ENCODE results near the gene COL5A3.

The COL5A3 gene

DNA sequence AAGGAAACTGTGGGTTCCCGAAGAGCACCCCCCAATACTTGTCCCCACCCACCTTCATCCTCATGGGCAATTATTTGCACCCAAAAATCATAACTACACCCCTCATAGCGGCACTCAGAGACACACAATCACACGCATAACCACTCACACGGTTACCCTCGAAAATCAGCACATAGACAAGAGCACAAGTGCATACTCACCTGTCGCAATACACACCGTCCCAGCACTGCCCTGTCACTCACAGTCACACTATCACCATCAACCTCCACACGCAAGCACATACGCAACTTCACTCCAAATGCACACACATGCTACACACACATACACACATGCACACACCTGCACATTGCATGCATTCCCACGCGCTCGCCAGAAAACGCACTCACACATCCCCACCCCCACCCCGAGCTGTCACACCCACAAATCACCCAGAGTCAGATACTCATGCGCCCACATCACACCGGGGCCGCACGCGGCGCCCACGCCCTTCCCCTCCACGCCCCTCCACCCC lies 535 bp downstream of the COL5A3 start:
- FAIRE-seq (no peak), DNase-seq (ENCODE audit: insufficient read length) (no peak)
- TF ChIP-seq POLR2A (IDR thresholded peaks at IDR 0.05; ENCODE audit: low read depth, low read length), result no peak
- TF ChIP-seq POLR2AphosphoS5 (IDR thresholded peaks at IDR 0.05; ENCODE audit: low read depth, low read length), result no peak
- no peak for TF ChIP-seq TAF1 (IDR thresholded peaks at IDR 0.05; ENCODE audit: borderline replicate concordance, low read depth, low read length)

DNA sequence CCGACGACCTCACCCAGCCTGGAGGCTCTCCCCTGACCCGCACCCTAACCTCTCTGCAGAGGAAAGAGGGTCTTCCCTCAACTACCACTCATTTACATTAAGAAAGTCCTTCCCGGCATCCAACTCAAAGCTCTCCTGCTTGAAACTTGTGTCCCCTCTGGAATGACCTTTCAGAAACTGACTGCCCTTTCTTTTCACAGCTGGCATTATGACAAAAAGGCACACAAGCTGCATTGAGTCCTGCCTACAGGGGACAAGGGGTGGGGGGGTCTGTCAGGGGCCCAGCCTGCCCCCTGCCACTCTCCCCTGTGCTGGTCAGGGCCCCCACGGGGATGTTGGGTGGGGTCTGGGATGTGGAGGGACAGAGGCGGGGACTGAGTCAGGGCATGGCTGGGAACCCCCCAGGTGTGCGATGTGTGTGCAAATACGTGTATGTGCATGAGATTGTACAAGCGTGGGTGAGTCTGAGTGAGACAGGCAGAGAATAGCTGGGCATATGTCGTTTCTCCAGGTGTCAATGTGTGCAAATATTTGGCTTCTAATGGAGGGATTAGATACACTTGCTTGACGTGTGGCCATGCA lies 2.0 kb downstream of the COL5A3 start:
- DNase-seq (ENCODE audit: insufficient read length) (no peak), FAIRE-seq (no peak)
- TF ChIP-seq TAF1 (IDR thresholded peaks at IDR 0.05; ENCODE audit: borderline replicate concordance, low read depth, low read length) (no peak), POLR2AphosphoS5 (IDR thresholded peaks at IDR 0.05; ENCODE audit: low read depth, low read length) (no peak), POLR2A (IDR thresholded peaks at IDR 0.05; ENCODE audit: low read depth, low read length) (no peak)

GRCh38 chr19:10007371-10008183 lies 2.7 kb downstream of the COL5A3 start:
- no peak for DNase-seq (ENCODE audit: insufficient read length)
- no peak for FAIRE-seq
- TF ChIP-seq POLR2A (IDR thresholded peaks at IDR 0.05; ENCODE audit: low read depth, low read length) (no peak), TAF1 (IDR thresholded peaks at IDR 0.05; ENCODE audit: borderline replicate concordance, low read depth, low read length) (no peak), POLR2AphosphoS5 (IDR thresholded peaks at IDR 0.05; ENCODE audit: low read depth, low read length) (no peak)

DNA sequence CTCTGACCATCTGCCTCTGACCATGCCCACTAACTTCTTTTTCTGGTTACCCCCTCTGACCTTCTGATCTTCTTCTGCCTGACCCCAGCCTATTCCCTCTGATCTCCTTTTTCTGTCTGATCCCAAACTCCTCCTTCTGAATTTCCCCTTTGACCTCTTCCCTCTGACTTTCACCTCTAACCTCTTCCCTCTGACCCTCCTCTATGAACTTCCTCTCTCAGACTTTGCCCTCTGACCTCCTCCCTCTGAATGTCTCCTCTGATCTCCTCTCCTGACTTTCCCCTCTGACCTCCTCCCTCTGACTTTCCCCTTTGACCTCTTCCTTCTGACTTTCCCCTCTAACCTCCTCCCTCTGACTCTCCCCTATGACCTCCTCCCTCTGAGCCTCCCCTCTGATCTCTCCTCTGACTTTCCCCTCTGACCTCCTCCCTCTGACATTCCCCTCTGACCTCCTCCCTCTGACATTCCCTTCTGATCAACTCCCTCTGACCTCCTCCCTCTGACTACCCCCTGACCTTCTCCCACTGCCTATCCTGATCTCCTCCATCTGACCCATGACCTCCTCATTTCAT lies 3.5 kb downstream of the COL5A3 start:
- FAIRE-seq (no peak), DNase-seq (ENCODE audit: insufficient read length) (no peak)
- no peak for TF ChIP-seq POLR2AphosphoS5 (IDR thresholded peaks at IDR 0.05; ENCODE audit: low read depth, low read length)
- no peak for TF ChIP-seq TAF1 (IDR thresholded peaks at IDR 0.05; ENCODE audit: borderline replicate concordance, low read depth, low read length)
- no peak for TF ChIP-seq POLR2A (IDR thresholded peaks at IDR 0.05; ENCODE audit: low read depth, low read length)

- DNase-seq (ENCODE audit: insufficient read length), result no peak
- TF ChIP-seq TAF1 (IDR thresholded peaks at IDR 0.05; ENCODE audit: borderline replicate concordance, low read depth, low read length) (no peak), POLR2AphosphoS5 (IDR thresholded peaks at IDR 0.05; ENCODE audit: low read depth, low read length) (no peak), POLR2A (IDR thresholded peaks at IDR 0.05; ENCODE audit: low read depth, low read length) (no peak)
- no peak for FAIRE-seq
Observed at GRCh38 chr19:10006335-10006708, 4.0 kb downstream of the COL5A3 start.

DNA sequence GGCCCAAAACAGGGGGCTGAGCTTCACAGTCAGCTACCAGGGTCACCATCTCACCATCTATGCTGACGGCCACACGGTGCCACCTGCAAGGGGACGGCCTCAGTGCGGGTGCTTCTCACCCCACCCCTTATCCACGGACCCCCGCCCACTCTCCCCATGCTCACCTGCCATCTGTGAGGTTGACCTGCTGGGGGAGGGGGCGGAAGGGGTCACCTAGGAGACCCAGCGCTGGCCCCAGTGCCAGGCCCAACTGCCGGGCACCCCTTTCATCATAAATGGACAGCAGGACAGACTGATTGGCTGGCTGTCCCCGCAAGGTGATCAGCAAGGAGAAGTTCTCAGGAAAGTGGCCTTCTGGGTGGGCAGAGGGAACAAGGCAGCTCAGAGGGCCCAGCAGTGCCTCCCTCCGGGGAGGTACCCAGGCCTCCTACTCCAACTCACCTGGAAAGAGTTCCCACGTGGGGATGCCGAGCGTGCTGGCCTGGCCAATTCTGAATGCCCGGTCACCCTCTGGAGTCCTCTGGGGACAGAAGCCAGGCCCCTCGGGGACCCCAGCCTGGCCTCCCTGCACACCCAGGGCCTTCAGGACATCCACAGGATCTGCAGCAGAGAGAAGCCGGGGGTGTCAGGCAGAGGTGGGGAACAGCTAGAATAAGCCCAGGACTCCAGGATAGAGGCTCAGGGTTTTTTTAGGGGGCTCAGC lies 4.5 kb downstream of the COL5A3 start:
- FAIRE-seq (no peak), DNase-seq (ENCODE audit: insufficient read length) (no peak)
- no peak for TF ChIP-seq POLR2AphosphoS5 (IDR thresholded peaks at IDR 0.05; ENCODE audit: low read depth, low read length)
- no peak for TF ChIP-seq POLR2A (IDR thresholded peaks at IDR 0.05; ENCODE audit: low read depth, low read length)
- TF ChIP-seq TAF1 (IDR thresholded peaks at IDR 0.05; ENCODE audit: borderline replicate concordance, low read depth, low read length), result no peak

- no peak for TF ChIP-seq POLR2AphosphoS5 (IDR thresholded peaks at IDR 0.05; ENCODE audit: low read depth, low read length)
- no peak for TF ChIP-seq TAF1 (IDR thresholded peaks at IDR 0.05; ENCODE audit: borderline replicate concordance, low read depth, low read length)
- no peak for TF ChIP-seq POLR2A (IDR thresholded peaks at IDR 0.05; ENCODE audit: low read depth, low read length)
- FAIRE-seq (no peak), DNase-seq (ENCODE audit: insufficient read length) (no peak)
Observed at GRCh38 chr19:10004617-10005016, 5.7 kb downstream of the COL5A3 start.

GRCh38 chr19:10003271-10003670 lies 7.0 kb downstream of the COL5A3 start:
- DNase-seq (ENCODE audit: insufficient read length), result no peak
- FAIRE-seq, result no peak
- TF ChIP-seq TAF1 (IDR thresholded peaks at IDR 0.05; ENCODE audit: borderline replicate concordance, low read depth, low read length) (no peak), POLR2A (IDR thresholded peaks at IDR 0.05; ENCODE audit: low read depth, low read length) (no peak)

DNA sequence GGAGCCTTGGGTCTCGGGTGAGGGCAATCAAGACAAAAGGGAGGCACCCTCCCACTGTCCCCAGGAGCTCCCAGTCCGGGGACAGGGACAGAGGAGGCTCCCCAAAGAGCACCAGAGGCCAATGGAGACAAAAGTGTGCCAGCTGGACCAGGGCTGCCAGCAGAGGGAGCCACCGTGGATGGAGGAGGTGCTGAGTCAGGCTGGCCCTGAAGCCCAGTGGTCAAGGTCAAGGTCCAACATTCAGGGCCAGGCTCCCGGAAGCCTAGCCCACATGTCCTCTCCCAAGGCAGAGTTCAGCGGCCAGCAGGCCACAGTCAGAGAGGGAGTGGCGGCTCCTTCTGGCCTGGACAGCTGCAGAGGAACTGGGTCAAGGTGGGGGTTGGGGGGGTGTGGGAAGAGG lies 8.4 kb downstream of the COL5A3 start:
- TF ChIP-seq TAF1 (IDR thresholded peaks at IDR 0.05; ENCODE audit: borderline replicate concordance, low read depth, low read length), result no peak
- no peak for TF ChIP-seq POLR2AphosphoS5 (IDR thresholded peaks at IDR 0.05; ENCODE audit: low read depth, low read length)
- TF ChIP-seq POLR2A (IDR thresholded peaks at IDR 0.05; ENCODE audit: low read depth, low read length), result no peak
- FAIRE-seq (no peak), DNase-seq (ENCODE audit: insufficient read length) (no peak)

DNA sequence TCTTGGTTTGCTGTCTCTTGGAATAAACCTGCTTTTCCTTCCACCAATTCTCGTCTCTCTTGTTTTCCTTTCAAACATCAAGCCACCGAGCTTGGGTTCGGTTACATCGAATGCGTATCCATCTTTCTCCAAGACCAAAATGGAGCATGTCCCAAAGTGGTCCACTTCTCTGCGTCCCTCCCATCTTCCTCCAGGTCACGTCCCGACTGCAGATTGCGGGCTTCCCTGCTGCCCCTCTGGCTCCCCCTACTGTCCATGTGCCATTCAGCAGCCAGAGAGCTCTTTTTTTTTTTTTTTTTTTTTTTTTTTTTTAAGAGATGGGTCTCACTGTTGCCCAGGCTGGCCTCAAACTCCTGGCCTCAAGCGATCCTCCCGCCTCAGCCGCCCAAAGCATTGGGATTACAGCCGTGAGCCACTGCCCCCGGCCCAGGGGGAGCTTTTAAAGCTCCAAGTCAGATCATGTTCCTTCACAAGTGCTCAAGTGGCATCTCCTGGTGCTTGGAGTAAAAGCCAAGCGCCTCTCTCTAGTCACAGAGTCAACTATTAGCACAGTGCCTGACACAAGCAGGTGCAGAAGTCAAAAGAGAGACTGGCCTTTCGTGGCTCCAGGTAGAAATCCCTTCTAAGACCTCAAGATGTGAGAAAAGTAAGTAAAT lies 10.0 kb downstream of the COL5A3 start:
- peak; percentile 74 for DNase-seq (ENCODE audit: insufficient read length)
- TF ChIP-seq TAF1 (IDR thresholded peaks at IDR 0.05; ENCODE audit: borderline replicate concordance, low read depth, low read length) (no peak), POLR2AphosphoS5 (IDR thresholded peaks at IDR 0.05; ENCODE audit: low read depth, low read length) (no peak), POLR2A (IDR thresholded peaks at IDR 0.05; ENCODE audit: low read depth, low read length) (no peak)
- FAIRE-seq, result peak; percentile 76

- DNase-seq (ENCODE audit: insufficient read length), result no peak
- TF ChIP-seq POLR2AphosphoS5 (IDR thresholded peaks at IDR 0.05; ENCODE audit: low read depth, low read length), result no peak
- no peak for TF ChIP-seq TAF1 (IDR thresholded peaks at IDR 0.05; ENCODE audit: borderline replicate concordance, low read depth, low read length)
- TF ChIP-seq POLR2A (IDR thresholded peaks at IDR 0.05; ENCODE audit: low read depth, low read length), result no peak
- FAIRE-seq, result no peak
Observed at GRCh38 chr19:9996541-9996940, 13.8 kb downstream of the COL5A3 start.

Data from GM12892 (cell line).